Thoracic aorta (tissue), 2 donors: ENCODE measurements around the gene CACNA2D2. TPM values are rescaled to one million over a fixed set of nuclear protein-coding genes. Genes with fewer than 3 reads are reported as not detected.
"Not testable (repeated sequence)": the region's sequence is repeated elsewhere in the genome, so short reads cannot be mapped to it uniquely, and the experiment has no call there.

ENCODE experiments used
- ATAC-seq: fragments of 150-250 bp; one replicate; pipeline ENCODE4 v1.8.0; 2017; ENCODE audit warnings: low read depth; ENCODE audit not compliant: insufficient number of reproducible peaks, low FRiP score
- DNase-seq: peaks from one replicate; pipeline ENCODE4 v3.0.0-alpha.2; 2020; ENCODE audit warnings: low spot score
- H3K27ac ChIP-seq, 2 donors: fragments of 200-600 bp; sonication (generic); 1 replicate in 1 of 2; 2 replicates in 1 of 2; pipeline ENCODE4 v1.5.1; 2016; ENCODE audit warnings: mild to moderate bottlenecking in 2 of 2, moderate library complexity in 2 of 2
- H3K27me3 ChIP-seq: fragments of 200-600 bp; sonication (generic); replicated peaks from 2 replicates; pipeline ENCODE4 v1.6.0; 2016; ENCODE audit warnings: mild to moderate bottlenecking; ENCODE audit not compliant: insufficient read depth
- H3K36me3 ChIP-seq: fragments of 200-600 bp; sonication (generic); one replicate; pipeline ENCODE4 v1.5.1; 2016
- H3K4me1 ChIP-seq, 2 donors: fragments of 200-600 bp; sonication (generic); 1 replicate in 1 of 2; 2 replicates in 1 of 2; pipeline versions ENCODE4 v1.5.1 to v1.6.0; 2016; ENCODE audit warnings: low read depth in 2 of 2, mild to moderate bottlenecking in 1 of 2; ENCODE audit not compliant: control insufficient read depth in 1 of 2
- H3K4me3 ChIP-seq: fragments of 200-600 bp; sonication (generic); 2 replicates; pipeline ENCODE4 v1.5.1; 2016; ENCODE audit warnings: mild to moderate bottlenecking
- H3K9me3 ChIP-seq: fragments of 200-600 bp; sonication (generic); 2 replicates; pipeline ENCODE4 v1.5.1; 2016
- total RNA-seq, 2 donors: library from RNA; depleted of rRNA; stranded (reverse); fragments of >200 nt; gene quantifications; one replicate each; pipeline versions ENCODE4 v1.1.0 to v1.2.3, GENCODE V29; 2016
- TF ChIP-seq, protein P1 (sequence below): fragments of 200-600 bp; sonication (generic); IDR thresholded peaks from one replicate; pipeline ENCODE4 v1.5.1; 2019; ENCODE audit warnings: antibody characterized with exemption

The CACNA2D2 gene
- total RNA-seq, 2 donors from 2014 or later: 2.3 to 4.2 TPM

DNA sequence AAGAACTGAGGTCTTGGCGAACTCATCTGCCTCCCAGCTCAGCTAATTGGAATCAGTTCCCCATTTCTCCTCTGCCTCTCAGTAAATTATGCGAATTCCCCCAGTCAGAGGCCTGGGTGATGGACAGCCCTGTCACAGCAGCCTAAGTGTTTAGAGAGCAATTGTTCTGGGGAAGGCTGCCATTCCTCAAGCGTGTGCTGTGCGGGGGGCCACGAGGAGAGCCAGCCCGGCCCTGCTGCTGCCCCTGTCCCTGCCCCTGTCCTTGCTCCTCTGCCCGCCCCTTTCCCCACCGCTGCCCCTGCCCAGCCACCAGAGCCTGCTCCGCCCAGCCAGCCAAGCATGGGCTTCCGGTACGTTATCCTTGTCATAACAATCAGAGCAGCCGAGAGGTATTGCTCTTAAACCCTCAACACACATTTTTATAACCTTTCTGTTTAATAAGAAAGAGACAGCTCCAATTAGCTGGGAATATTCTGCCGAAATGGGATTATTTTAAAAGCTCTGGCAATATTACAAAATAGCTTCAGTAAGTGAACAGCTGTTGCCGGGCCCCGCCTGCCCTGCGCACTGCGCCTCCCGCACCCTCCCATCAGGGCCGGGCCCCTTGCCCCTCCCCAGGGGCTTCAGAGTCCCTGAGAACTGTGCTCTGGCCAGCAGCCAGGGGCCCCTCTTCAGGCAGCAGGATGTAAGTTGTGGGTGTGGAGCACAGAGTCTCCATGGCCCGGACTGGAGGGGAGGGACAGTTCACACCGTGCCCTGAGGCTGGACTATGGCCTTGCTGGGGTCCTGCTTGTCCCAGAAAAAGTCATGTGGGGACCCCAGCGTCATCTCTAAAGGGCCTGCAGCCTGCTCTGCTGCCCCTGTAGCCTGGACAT is 12.4 kb upstream of the CACNA2D2 start:
- TF ChIP-seq, protein P1, sequence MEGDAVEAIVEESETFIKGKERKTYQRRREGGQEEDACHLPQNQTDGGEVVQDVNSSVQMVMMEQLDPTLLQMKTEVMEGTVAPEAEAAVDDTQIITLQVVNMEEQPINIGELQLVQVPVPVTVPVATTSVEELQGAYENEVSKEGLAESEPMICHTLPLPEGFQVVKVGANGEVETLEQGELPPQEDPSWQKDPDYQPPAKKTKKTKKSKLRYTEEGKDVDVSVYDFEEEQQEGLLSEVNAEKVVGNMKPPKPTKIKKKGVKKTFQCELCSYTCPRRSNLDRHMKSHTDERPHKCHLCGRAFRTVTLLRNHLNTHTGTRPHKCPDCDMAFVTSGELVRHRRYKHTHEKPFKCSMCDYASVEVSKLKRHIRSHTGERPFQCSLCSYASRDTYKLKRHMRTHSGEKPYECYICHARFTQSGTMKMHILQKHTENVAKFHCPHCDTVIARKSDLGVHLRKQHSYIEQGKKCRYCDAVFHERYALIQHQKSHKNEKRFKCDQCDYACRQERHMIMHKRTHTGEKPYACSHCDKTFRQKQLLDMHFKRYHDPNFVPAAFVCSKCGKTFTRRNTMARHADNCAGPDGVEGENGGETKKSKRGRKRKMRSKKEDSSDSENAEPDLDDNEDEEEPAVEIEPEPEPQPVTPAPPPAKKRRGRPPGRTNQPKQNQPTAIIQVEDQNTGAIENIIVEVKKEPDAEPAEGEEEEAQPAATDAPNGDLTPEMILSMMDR: no peak
- no peak for DNase-seq
- no peaks in the 10 kb centered on the region for H3K27me3 ChIP-seq
- H3K9me3 ChIP-seq: no peaks in the 10 kb centered on the region
- H3K36me3 ChIP-seq: no peaks in the 10 kb centered on the region
- peak overlapping the region in 1 of 2 donors; percentile 39 for H3K27ac ChIP-seq
- H3K4me1 ChIP-seq: peaks cover 0 to 19% of the 10 kb centered on the region in 2 donors
- no peak for ATAC-seq
- H3K4me3 ChIP-seq: peak overlapping the region; percentile 63

DNA sequence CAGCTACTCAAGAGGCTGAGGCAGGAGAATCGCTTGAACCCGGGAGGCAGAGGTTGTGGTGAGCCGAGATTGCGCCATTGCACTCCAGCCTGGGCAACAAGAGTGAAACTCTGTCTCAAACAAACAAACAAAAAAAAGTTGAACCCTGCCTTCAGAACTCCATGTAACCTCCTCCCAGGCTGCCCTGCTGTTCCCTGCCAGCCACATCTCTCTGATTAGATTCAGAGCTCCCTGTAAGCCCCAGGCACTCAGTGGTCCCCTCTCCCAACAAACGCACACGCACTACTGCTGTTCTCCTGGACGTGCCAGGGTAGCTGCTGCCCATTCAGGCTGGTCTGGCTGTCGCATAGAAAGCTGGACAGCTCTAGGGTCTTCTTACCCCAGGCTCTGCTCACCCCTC is 9.5 kb upstream of the CACNA2D2 start:
- not testable (repeated sequence) for H3K27me3 ChIP-seq, H3K36me3 ChIP-seq, DNase-seq, ATAC-seq, H3K9me3 ChIP-seq, H3K4me3 ChIP-seq, H3K27ac ChIP-seq
- peaks cover 0 to 19% of the 10 kb centered on the region in 2 donors for H3K4me1 ChIP-seq

DNA sequence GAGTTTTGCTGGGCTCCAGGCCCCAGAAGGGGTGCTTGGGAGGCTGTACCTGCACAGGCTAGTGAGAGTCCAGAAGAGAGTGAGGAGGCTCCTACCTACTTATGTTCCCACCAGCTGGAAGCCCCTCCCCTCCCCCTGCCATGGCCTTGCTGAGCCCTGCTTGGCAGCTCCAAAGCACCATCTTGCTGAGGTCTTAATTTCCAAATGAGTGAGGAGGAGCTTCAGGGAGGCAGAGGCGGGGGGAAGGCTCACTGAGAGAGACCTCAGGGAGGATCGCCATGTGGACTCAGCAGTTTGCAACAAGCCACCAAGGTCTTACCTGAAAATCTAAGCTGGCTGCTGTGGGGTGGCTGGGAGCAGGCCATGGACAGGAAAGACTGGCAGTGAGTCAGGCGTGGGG is 8.7 kb upstream of the CACNA2D2 start:
- no peaks in the 10 kb centered on the region for H3K9me3 ChIP-seq
- peaks cover 0 to 19% of the 10 kb centered on the region in 2 donors for H3K4me1 ChIP-seq
- no peaks in the 10 kb centered on the region for H3K36me3 ChIP-seq
- ATAC-seq (no peak), DNase-seq (no peak)
- no peak overlapping the region for H3K27ac ChIP-seq
- H3K27me3 ChIP-seq: no peaks in the 10 kb centered on the region
- TF ChIP-seq, protein P1: no peak
- H3K4me3 ChIP-seq: no peak overlapping the region

DNA sequence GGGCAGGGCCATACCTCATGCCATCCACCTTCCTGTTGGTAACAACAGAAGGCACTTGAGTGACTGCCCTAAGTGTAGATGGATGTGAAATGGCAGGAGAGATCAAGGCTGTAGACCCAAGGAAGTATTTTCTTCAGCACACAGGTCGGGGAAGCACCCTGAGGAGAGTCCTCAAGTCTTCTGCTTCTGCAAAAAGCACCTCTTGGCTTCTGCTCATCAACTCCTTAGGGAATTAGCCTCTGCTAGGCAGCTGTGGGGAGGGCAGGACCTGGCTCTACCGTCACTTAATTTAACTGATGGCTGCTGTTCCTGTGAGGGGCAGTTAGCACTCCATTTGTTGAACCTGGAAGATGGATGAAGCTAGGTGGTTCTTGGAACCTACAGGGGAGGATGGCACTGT is 6.9 kb upstream of the CACNA2D2 start:
- no peaks in the 10 kb centered on the region for H3K27me3 ChIP-seq
- H3K36me3 ChIP-seq: no peaks in the 10 kb centered on the region
- ATAC-seq: no peak
- no peak for DNase-seq
- no peak overlapping the region for H3K27ac ChIP-seq
- no peak overlapping the region for H3K4me3 ChIP-seq
- peaks cover 0 to 3% of the 10 kb centered on the region in 2 donors for H3K4me1 ChIP-seq
- no peaks in the 10 kb centered on the region for H3K9me3 ChIP-seq
- TF ChIP-seq, protein P1: no peak

DNA sequence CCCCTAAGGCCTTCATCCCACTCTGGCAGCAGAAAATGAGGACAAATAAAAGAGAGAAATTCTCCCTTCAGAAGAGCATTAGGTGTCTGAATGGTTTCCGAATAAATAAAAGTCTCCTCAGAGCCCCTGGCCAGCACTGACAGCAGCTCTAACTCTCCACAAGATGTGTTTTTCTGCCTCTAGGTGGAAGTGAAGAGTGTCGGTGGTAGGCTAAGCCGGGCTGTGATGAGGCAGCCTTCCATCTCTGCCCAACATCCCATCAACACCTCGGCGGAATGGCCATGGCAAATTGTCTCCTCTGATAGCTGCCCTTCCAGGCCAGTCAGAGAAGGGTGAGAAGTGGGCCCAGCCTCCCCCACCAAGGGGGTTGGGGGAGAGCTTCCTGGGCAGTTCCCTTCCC is 6.3 kb upstream of the CACNA2D2 start:
- no peaks in the 10 kb centered on the region for H3K36me3 ChIP-seq
- H3K4me1 ChIP-seq: no peaks in the 10 kb centered on the region
- H3K27ac ChIP-seq: no peak overlapping the region
- no peak overlapping the region for H3K4me3 ChIP-seq
- H3K9me3 ChIP-seq: no peaks in the 10 kb centered on the region
- DNase-seq (no peak), ATAC-seq (no peak)
- TF ChIP-seq, protein P1: no peak
- no peaks in the 10 kb centered on the region for H3K27me3 ChIP-seq
